BLaER1 treated with 17β-estradiol and CSF1 and Interleukin-3, amounts not matched to agents 10 nM and 100 nM (cell line): ENCODE results near the gene NXF2B.
A peak's percentile ranks its signal among the peaks of the same experiment; 100 is the strongest.

Experiments used
- H3K27ac ChIP-seq, 11 experiments: shearing (Covaris generic); formaldehyde crosslinking; 2 replicates each; pipeline ENCODE4 v1.8.1; 2022
- H3K27me3 ChIP-seq, 11 experiments: shearing (Covaris generic); formaldehyde crosslinking; 2 replicates each; pipeline ENCODE4 v1.8.1; 2022
- H3K36me3 ChIP-seq, 11 experiments: shearing (Covaris generic); formaldehyde crosslinking; 2 replicates each; pipeline ENCODE4 v1.8.1; 2022
- H3K4me1 ChIP-seq, 10 experiments: shearing (Covaris generic); formaldehyde crosslinking; 2 replicates each; pipeline ENCODE4 v1.8.1; 2022
- H3K4me2 ChIP-seq, 11 experiments: shearing (Covaris generic); formaldehyde crosslinking; 2 replicates each; pipeline ENCODE4 v1.8.1; 2022
- H3K4me3 ChIP-seq, 10 experiments: shearing (Covaris generic); formaldehyde crosslinking; 2 replicates each; pipeline ENCODE4 v1.8.1; 2022
- H3K9ac ChIP-seq, 11 experiments: shearing (Covaris generic); formaldehyde crosslinking; 2 replicates each; pipeline ENCODE4 v1.8.1; 2022
- H3K9me3 ChIP-seq, 11 experiments: shearing (Covaris generic); formaldehyde crosslinking; replicated peaks in 1 of 11; 2 replicates each; pipeline ENCODE4 v1.8.1; 2022
- H4K20me1 ChIP-seq, 11 experiments: shearing (Covaris generic); formaldehyde crosslinking; 2 replicates each; pipeline ENCODE4 v1.8.1; 2022
- Cebpa-rat ChIP-seq, 11 experiments: shearing (Covaris generic); IDR thresholded peaks; 2 replicates each; pipeline ENCODE4 v1.8.1; 2022

Gene NXF2B

DNA sequence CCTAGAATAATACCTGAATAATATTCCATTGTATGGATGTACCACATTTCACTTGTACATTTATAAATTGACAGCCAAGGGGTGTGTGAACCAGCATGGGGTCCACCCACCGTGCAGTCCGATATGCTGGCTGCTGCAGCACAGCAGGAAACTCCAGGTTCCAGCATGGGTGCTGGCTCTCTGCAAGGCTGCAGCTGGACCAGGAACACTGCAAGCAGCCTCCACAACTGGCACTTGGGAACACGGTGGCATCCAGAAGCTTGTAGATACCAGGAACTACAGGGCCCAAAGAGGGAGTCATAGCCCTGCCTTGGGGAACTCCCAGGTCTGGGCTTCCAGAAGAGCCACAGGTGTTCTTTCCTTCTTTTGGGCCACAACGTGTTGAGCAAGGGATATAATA is 101.6 kb downstream of the NXF2B start:
- Histone ChIP-seq H3K4me2 (peak overlapping the region in 2 of 11 experiments; percentile 41 to 47; a peak in 2 of 22 replicates), H3K27ac (peak overlapping the region in 1 of 11 experiments; percentile 43; a peak in 1 of 22 replicates), H3K36me3 (no peaks in the 10 kb centered on the region), H3K4me1 (peaks cover 8 to 20% (median 17%) of the 10 kb centered on the region in 10 experiments), H3K9me3 (peaks cover 0 to 12% (median 5%) of the 10 kb centered on the region in 11 experiments; a peak in 11 of 22 replicates), H4K20me1 (no peaks in the 10 kb centered on the region; a peak in 1 of 22 replicates), H3K9ac (no peak overlapping the region), H3K4me3 (no peak overlapping the region), H3K27me3 (no peaks in the 10 kb centered on the region; a peak in 1 of 22 replicates)
- no peak for TF ChIP-seq Cebpa-rat (IDR thresholded peaks at IDR 0.05)
